ENCODE results near the gene SLC9A9.

DNA sequence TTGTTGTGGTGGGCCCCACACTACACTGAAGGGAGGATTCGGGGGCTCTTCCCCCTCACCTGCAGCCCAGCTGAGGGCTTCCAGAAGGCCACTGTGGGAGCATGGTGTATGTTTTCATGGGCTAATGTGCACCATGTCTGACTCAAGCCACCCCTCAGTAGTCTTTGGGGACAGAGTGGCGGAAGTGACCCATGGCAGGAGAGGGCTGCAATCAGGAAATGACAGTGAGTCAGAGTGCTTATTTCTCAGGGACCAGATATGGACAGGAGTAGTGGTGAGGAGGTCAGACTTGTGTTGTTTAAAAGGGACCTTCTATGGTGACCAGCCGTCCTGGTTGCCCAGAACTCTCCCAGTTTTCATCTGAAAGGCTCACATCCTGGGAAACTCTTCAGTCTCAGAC is 32.8 kb upstream of the SLC9A9 start:
- no peak for TF ChIP-seq POLR2A (IDR thresholded peaks at IDR 0.05)
- TF ChIP-seq, protein P1, sequence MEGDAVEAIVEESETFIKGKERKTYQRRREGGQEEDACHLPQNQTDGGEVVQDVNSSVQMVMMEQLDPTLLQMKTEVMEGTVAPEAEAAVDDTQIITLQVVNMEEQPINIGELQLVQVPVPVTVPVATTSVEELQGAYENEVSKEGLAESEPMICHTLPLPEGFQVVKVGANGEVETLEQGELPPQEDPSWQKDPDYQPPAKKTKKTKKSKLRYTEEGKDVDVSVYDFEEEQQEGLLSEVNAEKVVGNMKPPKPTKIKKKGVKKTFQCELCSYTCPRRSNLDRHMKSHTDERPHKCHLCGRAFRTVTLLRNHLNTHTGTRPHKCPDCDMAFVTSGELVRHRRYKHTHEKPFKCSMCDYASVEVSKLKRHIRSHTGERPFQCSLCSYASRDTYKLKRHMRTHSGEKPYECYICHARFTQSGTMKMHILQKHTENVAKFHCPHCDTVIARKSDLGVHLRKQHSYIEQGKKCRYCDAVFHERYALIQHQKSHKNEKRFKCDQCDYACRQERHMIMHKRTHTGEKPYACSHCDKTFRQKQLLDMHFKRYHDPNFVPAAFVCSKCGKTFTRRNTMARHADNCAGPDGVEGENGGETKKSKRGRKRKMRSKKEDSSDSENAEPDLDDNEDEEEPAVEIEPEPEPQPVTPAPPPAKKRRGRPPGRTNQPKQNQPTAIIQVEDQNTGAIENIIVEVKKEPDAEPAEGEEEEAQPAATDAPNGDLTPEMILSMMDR (IDR thresholded peaks at IDR 0.05 in 4 of 5, conservative IDR thresholded peaks at IDR 0.05 in 1 of 5) = no peak
